K562 (cell line): ENCODE results near the gene GPR78.

Experiments used
- BCL6 ChIP-seq: fragments of 250-450 bp; sonication (Bioruptor Pico); IDR thresholded peaks from 2 replicates; pipeline ENCODE4 v1.4.0; 2020
- EGR1 ChIP-seq: fragments of 450-650 bp; conservative IDR thresholded peaks from 2 replicates; pipeline ENCODE4 v1.6.1; 2017; ENCODE audit warnings: mild to moderate bottlenecking
- ETS1 ChIP-seq: conservative IDR thresholded peaks from 2 replicates; pipeline ENCODE4 v1.6.1; 2011; ENCODE audit warnings: low read depth, mild to moderate bottlenecking, low read length; ENCODE audit not compliant: control insufficient read depth
- EZH2 ChIP-seq: IDR thresholded peaks from 2 replicates; pipeline ENCODE4 v1.6.1; 2012; ENCODE audit warnings: low read depth, mild to moderate bottlenecking, inconsistent platforms, low read length, borderline replicate concordance
- FOS ChIP-seq: IDR thresholded peaks from 3 replicates; pipeline ENCODE4 v1.6.1; 2011; ENCODE audit not compliant: insufficient read length; ENCODE audit errors: extremely low read depth
- GABPA ChIP-seq: fragments of 200-800 bp; sonication (Bioruptor generic); conservative IDR thresholded peaks from 2 replicates; pipeline ENCODE4 v1.6.1; 2016; ENCODE audit warnings: low read depth, missing genetic modification characterization, missing compliant biosample characterization
- GABPB1 ChIP-seq: sonication (generic); formaldehyde crosslinking; IDR thresholded peaks from 2 replicates; pipeline ENCODE4 v1.8.0; 2022; ENCODE audit warnings: mild to moderate bottlenecking, missing genetic modification reagents
- NRF1 ChIP-seq, 2 experiments: fragments of 450-650 bp; IDR thresholded peaks in 1 of 2; conservative IDR thresholded peaks in 1 of 2; 2 replicates each; pipeline ENCODE4 v1.6.1; 2014; ENCODE audit warnings: mild to moderate bottlenecking in 2 of 2
- POLR2A ChIP-seq: fragments of 450-650 bp; conservative IDR thresholded peaks from 2 replicates; pipeline ENCODE4 v1.6.1; 2016
- RCOR1 ChIP-seq, 2 experiments: IDR thresholded peaks; 2 replicates each; pipeline ENCODE4 v1.6.1; 2012; ENCODE audit warnings: low read depth in 2 of 2, low read length in 2 of 2, borderline replicate concordance in 1 of 2, improper control_type of control experiment in 1 of 2
- SMAD3 ChIP-seq: fragments of 450-650 bp; formaldehyde crosslinking; conservative IDR thresholded peaks from 2 replicates; pipeline ENCODE4 v1.4.0; 2020; ENCODE audit warnings: mild to moderate bottlenecking
- SRSF9 ChIP-seq: fragments of 200-400 bp; formaldehyde crosslinking; IDR thresholded peaks from 2 replicates; pipeline ENCODE4 v1.6.1; 2017; ENCODE audit warnings: low read depth, low read length, borderline replicate concordance
- ZNF77 ChIP-seq: fragments of 250-450 bp; sonication (Bioruptor Pico); IDR thresholded peaks from 2 replicates; pipeline ENCODE4 v1.5.0; 2020
- ZNF778 ChIP-seq: fragments of 450-650 bp; formaldehyde crosslinking; IDR thresholded peaks from 2 replicates; pipeline ENCODE4 v1.4.0; 2020; ENCODE audit warnings: mild to moderate bottlenecking, moderate library complexity

DNA sequence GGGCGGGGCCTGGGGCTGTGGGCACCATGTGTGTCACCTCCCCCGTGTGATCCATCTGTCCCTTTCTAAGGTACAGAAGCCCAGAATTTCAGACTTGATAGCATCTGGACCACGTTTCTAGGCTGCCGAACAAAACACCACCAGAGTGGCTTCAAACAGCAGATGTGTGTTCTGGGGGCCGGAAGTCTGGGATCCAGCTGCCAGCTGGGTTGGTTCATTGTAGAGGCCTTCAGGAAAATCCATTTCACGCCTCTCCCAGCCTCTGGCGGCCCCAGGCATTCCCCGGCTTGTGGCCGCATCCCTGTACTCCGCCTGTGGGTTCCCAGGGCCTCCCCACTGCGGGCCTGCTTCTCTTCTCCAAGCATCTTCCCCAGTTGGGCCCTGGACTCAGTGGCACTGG lies 39.6 kb upstream of the GPR78 start:
- no peak for TF ChIP-seq EZH2
- no peak for TF ChIP-seq GABPB1
- TF ChIP-seq SMAD3 (CRISPR knock-in tag), result no peak
- no peak for TF ChIP-seq ZNF77
- TF ChIP-seq EGR1, result no peak
- TF ChIP-seq GABPA (tag), result no peak
- TF ChIP-seq POLR2A, result no peak
- no peak for TF ChIP-seq FOS
- no peak for TF ChIP-seq SRSF9
- no peak for TF ChIP-seq ZNF778
- no peak for TF ChIP-seq NRF1 (conservative IDR thresholded peaks at IDR 0.05 in 1 of 2, IDR thresholded peaks at IDR 0.05 in 1 of 2)
- TF ChIP-seq RCOR1 (IDR thresholded peaks at IDR 0.05; ENCODE audit: borderline replicate concordance in 1 of 2, low read depth in 2 of 2, low read length in 2 of 2), result no peak
- no peak for TF ChIP-seq BCL6
- no peak for TF ChIP-seq ETS1
